HT-29 (cell line): ENCODE data around the gene ANTXR1. TPM values are rescaled to one million over a fixed set of nuclear protein-coding genes. Genes with fewer than 3 reads are reported as not detected.

Source experiments
- DNase-seq: peaks from one replicate; pipeline ENCODE4 v3.0.0-alpha.2; 2015; ENCODE audit warnings: low spot score
- total RNA-seq: library from RNA; depleted of rRNA; stranded (reverse); fragments of >200 nt; shearing (Covaris generic); gene quantifications from 2 replicates; pipeline ENCODE4 v1.2.3, GENCODE V29; 2014

The ANTXR1 gene
- total RNA-seq, 1 experiment from 2014 or later = not detected

DNA sequence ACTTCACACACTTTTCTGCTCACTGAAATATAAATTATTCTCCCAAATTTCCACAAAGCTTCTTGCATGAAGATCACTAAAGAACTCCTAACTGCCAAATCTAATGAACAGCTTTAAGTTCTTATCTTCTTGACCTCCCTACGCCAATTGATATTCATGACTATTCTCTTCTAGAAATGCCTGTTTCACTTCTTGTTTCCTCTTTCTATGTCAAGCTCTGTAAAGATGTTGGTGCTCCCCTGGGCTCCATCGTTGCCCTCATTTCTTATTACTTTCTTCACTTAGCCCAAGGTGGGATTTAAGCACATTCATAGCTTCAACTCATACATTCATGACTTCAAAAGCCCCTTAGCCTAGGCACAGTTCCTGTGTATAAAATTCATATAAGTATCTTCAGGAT is 9.2 kb upstream of the ANTXR1 start:
- DNase-seq = no peak

- no peak for DNase-seq
Measured at GRCh38 chr2:69007169-69007568, 5.8 kb upstream of the ANTXR1 start.

- no peak for DNase-seq
Measured at GRCh38 chr2:69007603-69008002, 5.4 kb upstream of the ANTXR1 start.

- no peak for DNase-seq
Measured at GRCh38 chr2:69010437-69011194, 2.4 kb upstream of the ANTXR1 start.

GRCh38 chr2:69011611-69012157 is 1.3 kb upstream of the ANTXR1 start:
- no peak for DNase-seq

- no peak for DNase-seq
Measured at GRCh38 chr2:69012310-69013141, 453 bp upstream of the ANTXR1 start.

DNA sequence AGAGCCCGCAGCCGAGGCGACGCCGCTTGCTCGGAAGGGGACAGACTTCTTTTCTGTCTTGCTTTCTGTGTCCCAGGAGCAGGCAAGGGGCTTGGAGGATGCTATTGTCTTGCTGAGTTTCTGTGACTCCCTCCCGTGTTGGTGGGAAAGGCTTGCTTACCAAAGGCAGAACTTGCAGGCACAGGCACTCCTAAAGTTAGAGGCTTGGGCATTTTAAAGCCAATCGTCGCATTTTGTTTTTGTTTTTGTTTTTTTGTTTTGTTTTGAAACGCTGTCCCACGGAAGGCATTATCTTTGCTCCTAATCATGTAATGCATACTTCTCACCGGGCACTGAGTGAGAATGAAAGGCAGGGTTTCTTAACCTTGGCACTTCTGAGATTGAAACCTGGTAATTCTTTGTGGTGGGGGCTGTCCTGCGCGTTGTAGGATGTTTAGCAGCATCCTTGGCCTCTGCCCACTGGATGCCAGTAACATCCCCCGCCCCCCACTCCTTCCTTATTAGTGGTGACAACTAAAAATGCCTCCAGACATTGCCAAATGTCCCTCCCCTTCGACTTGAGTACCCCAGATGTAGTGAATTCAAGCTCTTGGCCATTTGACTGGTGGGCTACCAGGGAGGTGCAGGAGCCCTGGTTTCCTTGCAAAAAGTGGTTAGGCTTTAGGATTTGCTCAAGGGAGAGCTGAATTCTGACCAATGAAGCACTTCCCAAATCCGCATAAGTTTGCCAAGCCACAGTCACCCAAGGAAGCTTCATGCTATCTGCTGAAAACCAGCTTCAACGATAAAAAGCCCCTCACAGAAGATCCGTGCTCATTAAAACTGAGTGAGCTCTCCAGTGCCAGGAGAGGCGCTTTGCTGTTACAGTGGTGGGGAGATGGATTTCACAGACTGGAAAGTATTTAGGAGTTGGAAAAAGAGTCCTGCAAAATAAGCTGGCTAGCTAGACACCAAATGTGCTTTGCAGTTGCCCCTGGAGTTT is 1.2 kb downstream of the ANTXR1 start:
- no peak for DNase-seq

- no peak for DNase-seq
Measured at GRCh38 chr2:69017080-69017479, 4.1 kb downstream of the ANTXR1 start.

- DNase-seq = no peak
Measured at GRCh38 chr2:69017835-69018234, 4.9 kb downstream of the ANTXR1 start.

GRCh38 chr2:69018678-69019095 is 5.7 kb downstream of the ANTXR1 start:
- DNase-seq = no peak

- no peak for DNase-seq
Measured at GRCh38 chr2:69020496-69021426, 7.8 kb downstream of the ANTXR1 start.

DNA sequence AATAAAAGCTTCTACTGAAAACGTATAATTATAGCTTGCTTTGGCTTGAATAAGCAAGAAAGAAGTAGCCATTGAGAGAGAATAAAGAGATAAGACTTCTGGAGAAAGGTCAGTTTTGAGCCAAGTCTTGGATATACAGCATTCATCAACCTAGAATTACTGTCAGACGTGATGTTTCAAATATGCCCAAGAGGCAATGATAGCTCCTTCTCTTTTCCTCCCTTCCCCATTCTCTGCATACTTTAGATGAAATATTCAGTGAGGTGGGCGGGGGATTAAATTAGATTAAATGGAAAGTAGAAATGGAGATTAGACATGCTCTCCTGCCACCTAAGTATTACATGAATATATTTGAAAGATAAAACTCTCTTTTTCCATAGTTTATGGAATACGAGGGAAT is 8.7 kb downstream of the ANTXR1 start:
- no peak for DNase-seq

DNA sequence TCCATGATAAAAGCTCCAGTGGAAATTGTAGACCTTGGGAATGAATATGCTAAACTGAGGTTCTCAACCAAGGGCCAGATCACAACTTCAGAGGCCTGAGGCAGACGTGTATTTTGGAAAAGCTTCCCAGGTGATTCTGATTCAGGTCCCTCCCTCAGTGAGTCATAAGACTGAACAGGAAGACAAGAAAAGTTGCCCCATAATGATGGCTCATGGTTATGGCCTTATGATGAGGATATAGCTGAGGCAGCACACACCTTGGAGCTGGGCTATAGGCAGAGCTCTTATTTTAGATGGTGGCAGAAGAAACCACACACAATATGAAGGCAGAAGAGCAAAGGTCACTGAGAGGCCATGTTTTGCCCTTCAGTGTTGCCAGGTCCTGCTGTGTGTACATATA is 9.6 kb downstream of the ANTXR1 start:
- DNase-seq = no peak

- no peak for DNase-seq
Measured at GRCh38 chr2:69023236-69023635, 10.3 kb downstream of the ANTXR1 start.

DNA sequence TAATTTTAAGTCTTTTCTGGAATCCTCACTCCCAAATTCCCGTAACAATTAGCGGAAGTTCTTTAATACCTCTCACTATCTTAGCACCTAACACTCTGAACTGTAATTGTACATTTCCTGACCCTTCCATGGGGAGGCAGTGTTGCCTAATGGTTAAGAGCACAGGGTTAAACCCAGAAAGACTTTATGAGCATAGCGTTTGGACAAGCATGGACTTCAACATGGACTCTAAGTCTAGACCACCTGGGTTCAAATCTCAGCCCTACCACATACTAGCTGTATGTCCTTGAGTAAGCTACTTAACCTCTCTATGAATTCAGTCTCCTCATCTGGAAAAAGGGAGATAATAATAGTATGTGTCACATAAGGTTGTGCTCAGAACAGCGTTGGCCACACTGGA is 13.0 kb downstream of the ANTXR1 start:
- peak; percentile 78 for DNase-seq

DNA sequence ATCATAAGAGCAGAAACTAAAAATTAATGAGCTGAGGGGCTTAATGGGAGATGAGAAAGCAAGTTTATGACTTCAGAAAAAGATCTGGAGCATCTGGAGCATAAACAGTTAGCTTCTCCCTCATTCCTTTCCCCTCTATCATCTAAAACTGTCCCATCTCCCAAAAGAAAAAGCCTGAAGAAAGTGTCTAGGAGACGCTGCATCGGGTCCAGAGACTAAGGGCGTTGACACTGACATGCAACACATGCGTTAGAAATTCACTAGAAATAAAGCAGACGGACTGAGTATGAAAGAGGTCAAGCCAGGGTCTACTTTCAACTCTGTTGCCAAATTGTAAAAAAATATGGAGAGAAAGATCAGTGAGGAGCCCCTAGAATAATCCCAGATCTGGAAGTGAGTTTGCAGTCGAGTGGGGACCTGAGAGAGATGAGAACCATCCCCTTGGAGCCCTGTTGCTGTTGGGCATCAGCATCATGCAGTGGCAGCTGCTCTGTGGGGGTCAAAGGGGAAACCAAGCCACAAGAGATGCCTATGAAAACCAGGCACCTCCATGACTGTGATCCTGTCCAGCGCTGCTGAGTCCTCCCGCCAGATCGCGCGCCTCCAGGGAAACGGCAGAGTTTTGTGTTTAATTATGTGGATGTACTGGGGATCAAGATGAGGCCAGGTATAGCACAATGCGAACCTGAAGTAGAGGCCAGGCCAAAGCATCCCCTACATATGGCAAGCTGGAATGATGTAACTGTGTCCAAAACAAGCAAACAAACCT is 13.9 kb downstream of the ANTXR1 start:
- no peak for DNase-seq

GRCh38 chr2:69030800-69031428 is 17.9 kb downstream of the ANTXR1 start:
- no peak for DNase-seq

GRCh38 chr2:69031466-69031865 is 18.5 kb downstream of the ANTXR1 start:
- DNase-seq = no peak

GRCh38 chr2:69032336-69032735 is 19.4 kb downstream of the ANTXR1 start:
- DNase-seq = no peak
